ENCODE measurements around the gene IRS2. TPM values are rescaled to one million over a fixed set of nuclear protein-coding genes. Genes with fewer than 3 reads are reported as not detected.

The IRS2 gene
- total and polyA plus RNA-seq, 2 of the 8 experiments (the other 6 are each of a cell fraction or from before 2014, with no cell fraction given) = 2.6 to 17.0 TPM

DNA sequence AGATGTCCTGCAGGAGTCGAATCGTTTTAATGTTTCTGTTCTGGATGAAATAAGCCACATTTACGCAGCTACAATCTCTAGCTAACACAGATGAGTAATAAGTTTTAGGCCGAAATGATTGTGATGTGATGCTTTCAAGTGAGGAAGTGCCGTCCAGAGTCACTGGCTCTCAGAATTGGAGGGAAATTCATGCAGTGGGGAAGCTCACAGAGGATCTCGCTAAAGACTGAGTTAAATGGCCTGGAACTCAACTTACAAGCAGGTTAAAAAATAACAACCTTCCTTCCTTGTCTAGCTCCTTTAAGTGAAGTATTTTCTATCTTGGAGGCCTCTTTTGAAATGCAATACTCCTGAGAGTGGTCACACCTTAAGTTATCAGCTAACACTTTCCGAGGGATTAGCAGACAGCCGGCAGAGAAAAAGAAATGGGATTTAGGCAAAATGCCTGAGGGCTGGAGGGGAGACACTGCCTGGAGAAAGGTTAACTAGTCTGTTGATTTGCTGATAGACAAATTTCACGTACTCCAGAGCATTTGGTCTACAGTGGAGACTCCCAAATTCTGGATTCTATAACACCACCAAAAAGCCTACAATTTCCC lies 74.2 kb downstream of the IRS2 start:
- H2AFZ ChIP-seq (ENCODE audit: low read length) = no peak overlapping the region
- H3K18ac ChIP-seq (ENCODE audit: extremely low read depth, low read length) = no peak overlapping the region
- DNase-seq (ENCODE audit: low read depth in 1 of 2, low spot score in 2 of 2) = no peak
- H2BK5ac ChIP-seq (ENCODE audit: low read depth, low read length) = no peak overlapping the region
- H3K79me2 ChIP-seq (ENCODE audit: control insufficient read depth in 1 of 2, insufficient read depth in 2 of 2, low read length in 2 of 2) = no peaks in the 10 kb centered on the region
- H2BK20ac ChIP-seq (ENCODE audit: low read length) = no peak overlapping the region
- H3K4me3 ChIP-seq (ENCODE audit: extremely low read depth in 1 of 4, insufficient read depth in 2 of 4, low read depth in 3 of 4, low read length in 4 of 4) = no peak overlapping the region
- no peaks in the 10 kb centered on the region for H3K27me3 ChIP-seq (replicated peaks in 1 of 4; ENCODE audit: control insufficient read depth in 3 of 4, extremely low read depth in 1 of 4, insufficient read depth in 3 of 4, low read length in 3 of 4)
- H3K4me1 ChIP-seq (replicated peaks in 1 of 4; ENCODE audit: control insufficient read depth in 3 of 4, insufficient read depth in 4 of 4, low read length in 3 of 4) = peaks cover 0 to 2% (median 0%) of the 10 kb centered on the region in 4 experiments; a peak in 1 of 7 replicates
- H2BK15ac ChIP-seq (ENCODE audit: low read length) = no peak overlapping the region
- H3K23ac ChIP-seq (ENCODE audit: insufficient read length) = no peak overlapping the region
- H3K36me3 ChIP-seq (ENCODE audit: control insufficient read depth in 2 of 4, insufficient read depth in 4 of 4, low read length in 3 of 4) = no peaks in the 10 kb centered on the region
- H3K27ac ChIP-seq (ENCODE audit: low read depth, low read length) = no peak overlapping the region
- H3K14ac ChIP-seq (ENCODE audit: insufficient read length) = no peak overlapping the region
- no peak for FAIRE-seq
- CTCF ChIA-PET (ENCODE audit: partially characterized antibody) = interaction anchor here (0.7 to 1.2 kb wide), 4 partner anchors 11 to 15 kb away, joined by 3 to 4 read pairs (median 3); no protein-coding TSS in a partner anchor
- H3K23me2 ChIP-seq (ENCODE audit: low read depth, low read length) = no peaks in the 10 kb centered on the region
- no peaks in the 10 kb centered on the region for H3K9me3 ChIP-seq (ENCODE audit: insufficient read depth in 2 of 2, low read depth in 1 of 2, low read length in 1 of 2)
- no peak overlapping the region for H3K56ac ChIP-seq (replicated peaks; ENCODE audit: insufficient read length, low read depth, low read length)
- no peak overlapping the region for H2AK5ac ChIP-seq (ENCODE audit: low read depth, low read length)
- H4K8ac ChIP-seq (ENCODE audit: extremely low read depth, insufficient read depth, low read length) = no peak overlapping the region
- no peak overlapping the region for H3K4me2 ChIP-seq (ENCODE audit: insufficient read depth in 1 of 2, low read depth in 2 of 2, low read length in 2 of 2)
- no peak overlapping the region for H2BK12ac ChIP-seq (ENCODE audit: low read depth, low read length)
- H4K20me1 ChIP-seq (replicated peaks in 1 of 2; ENCODE audit: control insufficient read depth in 1 of 2, insufficient read depth in 2 of 2, low read length in 2 of 2) = no peaks in the 10 kb centered on the region
- H4K5ac ChIP-seq (ENCODE audit: insufficient read length, low read depth, low read length) = no peak overlapping the region
- 83% methylated on average over 9 of the region's 9 CpGs; no CpG with 5 or more reads in 1 of the 2 experiments for WGBS, 2 experiments (ENCODE audit: extremely low coverage in 1 of 2, insufficient coverage in 1 of 2, insufficient read length in 1 of 2, insufficient replicate concordance in 2 of 2, low coverage in 1 of 2, low lambda C conversion rate in 2 of 2, missing lambda C conversion rate in 1 of 2)
- no peak overlapping the region for H2BK120ac ChIP-seq (replicated peaks; ENCODE audit: low read depth, low read length)
- no peak overlapping the region for H3K9ac ChIP-seq (replicated peaks in 1 of 4; ENCODE audit: extremely low read depth in 1 of 4, low read depth in 3 of 4, low read length in 3 of 4)
- POLR2A ChIA-PET (ENCODE audit: partially characterized antibody) = no interaction called here
- H3K4ac ChIP-seq (replicated peaks; ENCODE audit: insufficient read length, low read depth, low read length) = no peak overlapping the region
- H4K91ac ChIP-seq (replicated peaks; ENCODE audit: insufficient read length, low read length) = no peak overlapping the region
- no peaks in the 10 kb centered on the region for H3K79me1 ChIP-seq (ENCODE audit: low read depth, low read length)
- TF ChIP-seq, protein P1, sequence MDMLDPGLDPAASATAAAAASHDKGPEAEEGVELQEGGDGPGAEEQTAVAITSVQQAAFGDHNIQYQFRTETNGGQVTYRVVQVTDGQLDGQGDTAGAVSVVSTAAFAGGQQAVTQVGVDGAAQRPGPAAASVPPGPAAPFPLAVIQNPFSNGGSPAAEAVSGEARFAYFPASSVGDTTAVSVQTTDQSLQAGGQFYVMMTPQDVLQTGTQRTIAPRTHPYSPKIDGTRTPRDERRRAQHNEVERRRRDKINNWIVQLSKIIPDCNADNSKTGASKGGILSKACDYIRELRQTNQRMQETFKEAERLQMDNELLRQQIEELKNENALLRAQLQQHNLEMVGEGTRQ (IDR thresholded peaks at IDR 0.05; ENCODE audit: low read length) = no peak
- TF ChIP-seq POU5F1 (IDR thresholded peaks at IDR 0.05; ENCODE audit: low read depth, low read length) (no peak), ASH2L (IDR thresholded peaks at IDR 0.05; ENCODE audit: low read length) (no peak), GTF2F1 (IDR thresholded peaks at IDR 0.05; ENCODE audit: borderline replicate concordance, low read depth, low read length) (no peak), SRF (IDR thresholded peaks at IDR 0.05; ENCODE audit: low read depth, low read length) (no peak), BCL11A (IDR thresholded peaks at IDR 0.05; ENCODE audit: low read depth in 2 of 2, low read length in 2 of 2) (no peak), CREB1 (IDR thresholded peaks at IDR 0.05) (no peak), NANOG (IDR thresholded peaks at IDR 0.05; ENCODE audit: insufficient read depth, low read depth, low read length, poor library complexity, severe bottlenecking) (no peak), JUN (IDR thresholded peaks at IDR 0.05; ENCODE audit: low read depth, low read length) (no peak)
- TF ChIP-seq, protein P2, sequence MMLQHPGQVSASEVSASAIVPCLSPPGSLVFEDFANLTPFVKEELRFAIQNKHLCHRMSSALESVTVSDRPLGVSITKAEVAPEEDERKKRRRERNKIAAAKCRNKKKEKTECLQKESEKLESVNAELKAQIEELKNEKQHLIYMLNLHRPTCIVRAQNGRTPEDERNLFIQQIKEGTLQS (IDR thresholded peaks at IDR 0.05; ENCODE audit: insufficient read depth, low read depth, low read length) = no peak

All from H1 (cell line).